Measurements from ENCODE around the gene PKNOX2.

PKNOX2 gene

DNA sequence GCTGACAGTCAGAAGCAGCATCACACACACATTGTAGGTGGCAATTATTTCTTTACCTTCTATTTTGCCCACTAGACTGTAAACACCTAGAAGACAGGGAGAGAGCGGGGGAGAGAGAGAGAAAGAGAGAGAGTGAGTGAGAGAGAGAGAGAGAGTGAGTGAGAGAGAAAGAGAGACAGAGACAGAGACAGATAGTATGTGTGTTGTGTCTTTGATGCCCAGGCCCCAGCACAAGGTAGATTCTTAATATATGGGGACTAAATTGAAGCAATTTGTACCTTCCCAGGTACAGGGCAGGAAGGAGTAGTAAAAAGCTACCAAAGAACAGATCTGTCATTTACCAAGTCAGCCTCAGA lies 163.7 kb downstream of the PKNOX2 start:
- Mint-ChIP-seq H3K4me3 (no peak overlapping the region), H3K4me1 (peaks cover 65% of the 10 kb centered on the region), H3K27me3 (ENCODE audit: low read depth, poor library complexity) (no peaks in the 10 kb centered on the region), H3K9me3 (no peaks in the 10 kb centered on the region), H3K27ac (peak overlapping the region; percentile 36), H3K36me3 (ENCODE audit: low read depth) (peaks cover 10% of the 10 kb centered on the region)
- no peak for DNase-seq
- TF ChIP-seq, protein P1, sequence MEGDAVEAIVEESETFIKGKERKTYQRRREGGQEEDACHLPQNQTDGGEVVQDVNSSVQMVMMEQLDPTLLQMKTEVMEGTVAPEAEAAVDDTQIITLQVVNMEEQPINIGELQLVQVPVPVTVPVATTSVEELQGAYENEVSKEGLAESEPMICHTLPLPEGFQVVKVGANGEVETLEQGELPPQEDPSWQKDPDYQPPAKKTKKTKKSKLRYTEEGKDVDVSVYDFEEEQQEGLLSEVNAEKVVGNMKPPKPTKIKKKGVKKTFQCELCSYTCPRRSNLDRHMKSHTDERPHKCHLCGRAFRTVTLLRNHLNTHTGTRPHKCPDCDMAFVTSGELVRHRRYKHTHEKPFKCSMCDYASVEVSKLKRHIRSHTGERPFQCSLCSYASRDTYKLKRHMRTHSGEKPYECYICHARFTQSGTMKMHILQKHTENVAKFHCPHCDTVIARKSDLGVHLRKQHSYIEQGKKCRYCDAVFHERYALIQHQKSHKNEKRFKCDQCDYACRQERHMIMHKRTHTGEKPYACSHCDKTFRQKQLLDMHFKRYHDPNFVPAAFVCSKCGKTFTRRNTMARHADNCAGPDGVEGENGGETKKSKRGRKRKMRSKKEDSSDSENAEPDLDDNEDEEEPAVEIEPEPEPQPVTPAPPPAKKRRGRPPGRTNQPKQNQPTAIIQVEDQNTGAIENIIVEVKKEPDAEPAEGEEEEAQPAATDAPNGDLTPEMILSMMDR (IDR thresholded peaks at IDR 0.05): no peak

- H3K4me1 Mint-ChIP-seq: peaks cover 67% of the 10 kb centered on the region
- no peak overlapping the region for H3K27ac Mint-ChIP-seq
- no peak overlapping the region for H3K4me3 Mint-ChIP-seq
- TF ChIP-seq, protein P1 (IDR thresholded peaks at IDR 0.05): no peak
- no peak for DNase-seq
- H3K27me3 Mint-ChIP-seq (ENCODE audit: low read depth, poor library complexity): peaks cover 3% of the 10 kb centered on the region
- no peaks in the 10 kb centered on the region for H3K9me3 Mint-ChIP-seq
- peaks cover 19% of the 10 kb centered on the region for H3K36me3 Mint-ChIP-seq (ENCODE audit: low read depth)
Observed at GRCh38 chr11:125329786-125330185, 165.2 kb downstream of the PKNOX2 start.

- H3K9me3 Mint-ChIP-seq: no peaks in the 10 kb centered on the region
- H3K27ac Mint-ChIP-seq: peak overlapping the region; percentile 43
Observed at GRCh38 chr11:125330462-125331325, 166.1 kb downstream of the PKNOX2 start.

DNA sequence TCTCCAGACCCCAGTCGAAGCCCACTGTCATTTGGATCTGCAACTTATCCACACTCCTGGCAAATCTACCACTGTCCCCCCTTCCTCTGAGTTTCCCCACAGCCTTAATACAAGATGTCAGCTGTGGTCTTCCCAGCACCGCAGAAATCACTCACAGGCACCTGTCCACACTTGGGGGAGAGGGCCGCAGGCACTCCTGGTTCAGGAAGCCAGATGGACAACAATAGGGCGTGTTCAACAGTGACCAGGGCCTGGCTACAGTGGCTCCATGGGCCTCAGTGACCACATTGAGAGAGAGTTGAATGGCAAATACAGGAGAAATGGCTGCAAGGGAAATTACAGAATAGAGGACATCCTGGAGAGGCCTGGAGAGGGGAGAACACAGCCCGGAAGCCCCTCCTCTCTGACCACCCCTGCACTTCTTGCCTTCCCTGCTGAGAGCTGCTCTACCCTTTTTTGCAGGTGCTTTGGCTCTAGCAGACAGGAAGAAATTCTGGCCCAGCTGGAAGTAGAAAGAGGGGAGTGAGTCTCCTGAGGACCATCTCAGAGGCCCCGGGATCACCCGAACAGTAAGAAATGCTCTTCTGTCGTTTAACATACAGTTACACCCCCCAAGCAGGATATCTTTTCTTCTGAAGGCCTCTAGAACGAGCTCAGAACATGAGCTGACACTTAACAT lies 166.9 kb downstream of the PKNOX2 start:
- H3K4me3 Mint-ChIP-seq: no peak overlapping the region
- H3K27me3 Mint-ChIP-seq (ENCODE audit: low read depth, poor library complexity): peaks cover 3% of the 10 kb centered on the region
- no peak for DNase-seq
- H3K36me3 Mint-ChIP-seq (ENCODE audit: low read depth): peaks cover 27% of the 10 kb centered on the region
- H3K4me1 Mint-ChIP-seq: peaks cover 66% of the 10 kb centered on the region
- peak overlapping the region; percentile 39 for H3K27ac Mint-ChIP-seq
- TF ChIP-seq, protein P1 (IDR thresholded peaks at IDR 0.05): no peak
- no peaks in the 10 kb centered on the region for H3K9me3 Mint-ChIP-seq

More at GRCh38 chr11:125330462-125331325, 166.1 kb downstream of the PKNOX2 start:
- Mint-ChIP-seq H3K36me3 (ENCODE audit: low read depth) (peaks cover 26% of the 10 kb centered on the region), H3K27me3 (ENCODE audit: low read depth, poor library complexity) (peaks cover 3% of the 10 kb centered on the region), H3K4me3 (no peak overlapping the region), H3K4me1 (peaks cover 74% of the 10 kb centered on the region)
- TF ChIP-seq, protein P1 (IDR thresholded peaks at IDR 0.05): no peak
- DNase-seq: no peak

GRCh38 chr11:125332821-125333220 lies 168.3 kb downstream of the PKNOX2 start:
- DNase-seq: no peak
- no peak overlapping the region for H3K27ac Mint-ChIP-seq
- H3K4me1 Mint-ChIP-seq: peaks cover 60% of the 10 kb centered on the region
- TF ChIP-seq, protein P1 (IDR thresholded peaks at IDR 0.05): no peak
- H3K9me3 Mint-ChIP-seq: no peaks in the 10 kb centered on the region
- H3K36me3 Mint-ChIP-seq (ENCODE audit: low read depth): peaks cover 34% of the 10 kb centered on the region
- peaks cover 3% of the 10 kb centered on the region for H3K27me3 Mint-ChIP-seq (ENCODE audit: low read depth, poor library complexity)
- H3K4me3 Mint-ChIP-seq: no peak overlapping the region
